K562 (cell line): Measurements from ENCODE around the gene HIPK2. TPM values are rescaled to one million over a fixed set of nuclear protein-coding genes. Genes with fewer than 3 reads are reported as not detected.

Experiments used
- DIDO1 ChIP-seq: fragments of 450-650 bp; IDR thresholded peaks from 2 replicates; pipeline ENCODE4 v1.6.1; 2016; ENCODE audit warnings: low read depth, missing biosample characterization, missing genetic modification characterization
- DPF2 ChIP-seq: fragments of 450-650 bp; IDR thresholded peaks from 2 replicates; pipeline ENCODE4 v1.6.1; 2016
- FOXA1 ChIP-seq: fragments of 450-650 bp; IDR thresholded peaks from 2 replicates; pipeline ENCODE4 v1.6.1; 2016; ENCODE audit warnings: mild to moderate bottlenecking, borderline replicate concordance
- FOXA3 ChIP-seq, 2 experiments: fragments of 450-650 bp in 1 of 2; sonication (generic) in 1 of 2; formaldehyde crosslinking; IDR thresholded peaks in 1 of 2; conservative IDR thresholded peaks in 1 of 2; 2 replicates each; pipeline versions ENCODE4 v1.4.0 to v1.8.0; 2020 to 2022; ENCODE audit warnings: mild to moderate bottlenecking in 2 of 2, missing genetic modification reagents in 1 of 2
- GATAD2B ChIP-seq: fragments of 450-650 bp; IDR thresholded peaks from 2 replicates; pipeline ENCODE4 v1.6.1; 2017; ENCODE audit warnings: mild to moderate bottlenecking, borderline replicate concordance
- GTF2E2 ChIP-seq: fragments of 200-800 bp; sonication (Bioruptor generic); IDR thresholded peaks from 2 replicates; pipeline ENCODE4 v1.6.1; 2016; ENCODE audit warnings: missing genetic modification characterization, missing compliant biosample characterization
- HCFC1 ChIP-seq: IDR thresholded peaks from 2 replicates; pipeline ENCODE4 v1.6.1; 2012; ENCODE audit warnings: low read depth, low read length, improper control_type of control experiment
- HSF4 ChIP-seq: fragments of 250-450 bp; sonication (Bioruptor Pico); IDR thresholded peaks from 2 replicates; pipeline ENCODE4 v2.1.2; 2022; ENCODE audit warnings: mild to moderate bottlenecking, moderate library complexity, borderline replicate concordance
- MYNN ChIP-seq, 2 experiments: sonication (generic); formaldehyde crosslinking in 1 of 2; IDR thresholded peaks; 2 replicates each; pipeline versions ENCODE4 v1.5.0 to v1.6.1; 2016 to 2020; ENCODE audit warnings: antibody characterized with exemption in 1 of 2, missing genetic modification reagents in 1 of 2
- POLR2A ChIP-seq: fragments of 450-650 bp; conservative IDR thresholded peaks from 2 replicates; pipeline ENCODE4 v1.6.1; 2016
- POLR2H ChIP-seq: IDR thresholded peaks from 2 replicates; pipeline ENCODE4 v1.6.1; 2016; ENCODE audit warnings: missing genetic modification characterization, low read depth, mild to moderate bottlenecking, control low read depth, missing compliant biosample characterization, moderate library complexity
- SETDB1 ChIP-seq: IDR thresholded peaks from one replicate; pipeline ENCODE4 v1.6.1; 2012; ENCODE audit warnings: low read length, control low read depth, inconsistent platforms
- SOX6 ChIP-seq: fragments of 450-650 bp; IDR thresholded peaks from 2 replicates; pipeline ENCODE4 v1.6.1; 2014; ENCODE audit warnings: mild to moderate bottlenecking
- SPI1 ChIP-seq: IDR thresholded peaks from 2 replicates; pipeline ENCODE4 v1.6.1; 2011; ENCODE audit warnings: low read depth, low read length, control low read depth, borderline replicate concordance
- TFAM ChIP-seq: fragments of 250-450 bp; sonication (Bioruptor Pico); conservative IDR thresholded peaks from 2 replicates; pipeline ENCODE4 v1.5.0; 2021; ENCODE audit warnings: mild to moderate bottlenecking, moderate library complexity
- UBTF ChIP-seq, 2 experiments: IDR thresholded peaks; 2 replicates each; pipeline ENCODE4 v1.6.1; 2012; ENCODE audit warnings: improper control_type of control experiment in 2 of 2, low read depth in 2 of 2, low read length in 2 of 2, borderline replicate concordance in 1 of 2
- ZFPM2 ChIP-seq: fragments of 250-450 bp; sonication (Bioruptor Pico); IDR thresholded peaks from 2 replicates; pipeline ENCODE4 v1.5.1; 2022; ENCODE audit warnings: mild to moderate bottlenecking
- ZFX ChIP-seq: sonication (generic); formaldehyde crosslinking; IDR thresholded peaks from 2 replicates; pipeline ENCODE4 v1.8.0; 2022; ENCODE audit warnings: mild to moderate bottlenecking, missing genetic modification reagents, moderate library complexity
- ZNF197 ChIP-seq: fragments of 200-800 bp; sonication (Bioruptor generic); IDR thresholded peaks from 2 replicates; pipeline ENCODE4 v1.6.1; 2016; ENCODE audit warnings: low read depth, missing genetic modification characterization, missing compliant biosample characterization
- ZNF274 ChIP-seq: IDR thresholded peaks from 2 replicates; pipeline ENCODE4 v1.6.1; 2011; ENCODE audit warnings: low read depth, mild to moderate bottlenecking, low read length, moderate library complexity, borderline replicate concordance
- ZNF41 ChIP-seq: fragments of 250-450 bp; sonication (Bioruptor Pico); conservative IDR thresholded peaks from 2 replicates; pipeline ENCODE4 v1.4.0; 2020; ENCODE audit warnings: mild to moderate bottlenecking
- ZNF436 ChIP-seq: fragments of 250-450, 450-650 bp; sonication (Bioruptor Pico); formaldehyde crosslinking; IDR thresholded peaks from 2 replicates; pipeline ENCODE4 v1.7.0; 2020; ENCODE audit warnings: mild to moderate bottlenecking
- ZNF57 ChIP-seq: fragments of 450-650 bp; formaldehyde crosslinking; IDR thresholded peaks from 2 replicates; pipeline ENCODE4 v1.4.0; 2020; ENCODE audit warnings: mild to moderate bottlenecking, moderate library complexity
- polyA plus RNA-seq, 8 experiments: library from polyadenylated mRNA; depleted of rRNA in 4 of 8; stranded (reverse) in 5 of 8; unstranded in 3 of 8; fragments of >200 nt; fragmentation: Nextera tagmentation in 2 of 8; fragmentation: Illumina TruSeq in 1 of 8; extraction: Ambion mirVana in 2 of 8; extraction: Trizol in 1 of 8; gene quantifications; 2 replicates each; pipeline versions ENCODE4 v1.2.1 to v1.2.3, GENCODE V29; 2011 to 2014; ENCODE audit warnings: inconsistent platforms in 1 of 8, missing spikeins in 1 of 8
- total RNA-seq, 7 experiments: library from RNA; depleted of rRNA in 6 of 7; stranded (reverse); fragments of >200 nt in 6 of 7; fragmentation: Illumina TruSeq in 2 of 7; extraction: Trizol in 2 of 7; gene quantifications; 2 replicates each; pipeline versions ENCODE4 v1.2.1 to v1.2.3, GENCODE V29; 2011 to 2021; ENCODE audit warnings: low replicate concordance in 1 of 7
- TF ChIP-seq, protein P1 (sequence below): IDR thresholded peaks from 2 replicates; pipeline ENCODE4 v1.6.1; 2016; ENCODE audit warnings: missing genetic modification characterization, missing compliant biosample characterization
- TF ChIP-seq, protein P2 (sequence below): IDR thresholded peaks from 2 replicates; pipeline ENCODE4 v1.6.1; 2011; ENCODE audit not compliant: insufficient read length; ENCODE audit errors: extremely low read depth

HIPK2 gene
- total and polyA plus RNA-seq, 9 of the 15 experiments (the other 6 are each of a cell fraction or from before 2014, with no cell fraction given): 0.69 to 19.8 (median 5.1) TPM

DNA sequence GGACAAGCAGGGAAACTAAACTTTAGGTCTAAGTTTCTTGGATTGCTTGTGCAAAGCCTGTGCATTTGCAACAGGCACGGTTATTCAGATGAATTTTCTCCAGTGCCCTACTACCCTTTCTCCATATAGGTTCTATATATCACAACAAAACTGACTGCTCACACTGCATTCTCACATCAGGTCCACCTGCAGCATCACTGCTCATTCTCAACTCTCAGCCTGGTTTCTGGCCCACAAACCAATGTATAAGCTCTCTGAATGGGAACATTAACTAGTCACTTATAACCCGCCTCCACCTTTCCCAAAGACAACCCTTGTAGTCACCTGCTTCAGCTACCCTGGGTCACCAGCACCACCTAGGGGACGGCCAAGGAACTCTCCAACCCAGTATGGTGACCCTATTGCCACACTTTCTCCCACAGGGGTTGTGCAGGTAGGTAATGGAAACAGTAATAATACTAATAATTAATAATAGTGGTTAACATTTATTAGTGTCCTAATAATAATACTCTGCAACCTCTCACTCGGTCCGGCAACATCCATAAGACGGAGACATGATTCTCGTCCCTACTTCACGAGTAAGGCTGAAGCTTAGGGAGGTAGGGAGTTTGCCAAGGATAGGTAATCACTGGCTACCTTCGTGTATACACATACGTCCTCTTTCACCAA is 157.0 kb downstream of the HIPK2 start (continued):
- TF ChIP-seq, protein P1, sequence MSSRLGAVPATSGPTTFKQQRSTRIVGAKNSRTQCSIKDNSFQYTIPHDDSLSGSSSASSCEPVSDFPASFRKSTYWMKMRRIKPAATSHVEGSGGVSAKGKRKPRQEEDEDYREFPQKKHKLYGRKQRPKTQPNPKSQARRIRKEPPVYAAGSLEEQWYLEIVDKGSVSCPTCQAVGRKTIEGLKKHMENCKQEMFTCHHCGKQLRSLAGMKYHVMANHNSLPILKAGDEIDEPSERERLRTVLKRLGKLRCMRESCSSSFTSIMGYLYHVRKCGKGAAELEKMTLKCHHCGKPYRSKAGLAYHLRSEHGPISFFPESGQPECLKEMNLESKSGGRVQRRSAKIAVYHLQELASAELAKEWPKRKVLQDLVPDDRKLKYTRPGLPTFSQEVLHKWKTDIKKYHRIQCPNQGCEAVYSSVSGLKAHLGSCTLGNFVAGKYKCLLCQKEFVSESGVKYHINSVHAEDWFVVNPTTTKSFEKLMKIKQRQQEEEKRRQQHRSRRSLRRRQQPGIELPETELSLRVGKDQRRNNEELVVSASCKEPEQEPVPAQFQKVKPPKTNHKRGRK: no peak
- no peak for TF ChIP-seq TFAM
- TF ChIP-seq ZFPM2 (CRISPR knock-in tag): no peak
- no peak for TF ChIP-seq POLR2A
- TF ChIP-seq FOXA3 (CRISPR knock-in tag; conservative IDR thresholded peaks at IDR 0.05 in 1 of 2, IDR thresholded peaks at IDR 0.05 in 1 of 2): no peak
- no peak for TF ChIP-seq UBTF (IDR thresholded peaks at IDR 0.05; ENCODE audit: borderline replicate concordance in 1 of 2, low read depth in 2 of 2, low read length in 2 of 2)
- TF ChIP-seq, protein P2, sequence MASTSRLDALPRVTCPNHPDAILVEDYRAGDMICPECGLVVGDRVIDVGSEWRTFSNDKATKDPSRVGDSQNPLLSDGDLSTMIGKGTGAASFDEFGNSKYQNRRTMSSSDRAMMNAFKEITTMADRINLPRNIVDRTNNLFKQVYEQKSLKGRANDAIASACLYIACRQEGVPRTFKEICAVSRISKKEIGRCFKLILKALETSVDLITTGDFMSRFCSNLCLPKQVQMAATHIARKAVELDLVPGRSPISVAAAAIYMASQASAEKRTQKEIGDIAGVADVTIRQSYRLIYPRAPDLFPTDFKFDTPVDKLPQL: no peak
- TF ChIP-seq HSF4 (CRISPR knock-in tag): no peak
- no peak for TF ChIP-seq FOXA1
- TF ChIP-seq POLR2H (tag): no peak
- no peak for TF ChIP-seq GTF2E2 (tag)
- TF ChIP-seq ZNF197 (CRISPR knock-in tag): no peak
- no peak for TF ChIP-seq SOX6
- peak; percentile 30; the same call in 1 of the 2 replicates for TF ChIP-seq ZFX (CRISPR knock-in tag)
- no peak for TF ChIP-seq ZNF436 (CRISPR knock-in tag)
- no peak for TF ChIP-seq ZNF41
- no peak for TF ChIP-seq GATAD2B
- TF ChIP-seq SETDB1: no peak
- 0 out of 2 replicates have a peak, but pooled peaks have one; percentile 26 for TF ChIP-seq DPF2
- no peak for TF ChIP-seq SPI1
- no peak for TF ChIP-seq DIDO1
- TF ChIP-seq MYNN (IDR thresholded peaks at IDR 0.05): no peak
- no peak for TF ChIP-seq MYNN (CRISPR knock-in tag; IDR thresholded peaks at IDR 0.05)
- TF ChIP-seq ZNF274: no peak
- peak; percentile 45 for TF ChIP-seq HCFC1
- TF ChIP-seq ZNF57 (CRISPR knock-in tag): no peak
